Measurements from ENCODE around the gene SLIT3.
"Not testable (repeated sequence)": the region's sequence is repeated elsewhere in the genome, so short reads cannot be mapped to it uniquely, and the experiment has no call there.

The SLIT3 gene

GRCh38 chr5:169211761-169212160 is 89.2 kb downstream of the SLIT3 start:
- not testable (repeated sequence) for H3K4me3 Mint-ChIP-seq

GRCh38 chr5:169204788-169205400 is 96.0 kb downstream of the SLIT3 start:
- DNase-seq (ENCODE audit: low spot score) = no peak
- H3K9me3 Mint-ChIP-seq = no peaks in the 10 kb centered on the region
- H3K36me3 Mint-ChIP-seq (ENCODE audit: low read depth) = no peaks in the 10 kb centered on the region
- H3K27me3 Mint-ChIP-seq (ENCODE audit: low read depth) = no peaks in the 10 kb centered on the region
- H3K4me3 Mint-ChIP-seq = no peak overlapping the region
- H3K27ac Mint-ChIP-seq = no peak overlapping the region
- H3K4me1 Mint-ChIP-seq (ENCODE audit: low read depth) = no peaks in the 10 kb centered on the region

More at GRCh38 chr5:169211761-169212160, 89.2 kb downstream of the SLIT3 start:
- H3K27ac Mint-ChIP-seq; H3K27me3 Mint-ChIP-seq (ENCODE audit: low read depth); H3K4me1 Mint-ChIP-seq (ENCODE audit: low read depth); H3K9me3 Mint-ChIP-seq; H3K36me3 Mint-ChIP-seq (ENCODE audit: low read depth); DNase-seq (ENCODE audit: low spot score): not testable (repeated sequence)

GRCh38 chr5:169202969-169203368 is 98.0 kb downstream of the SLIT3 start:
- Mint-ChIP-seq H3K36me3 (ENCODE audit: low read depth) (no peaks in the 10 kb centered on the region), H3K27ac (no peak overlapping the region), H3K9me3 (no peaks in the 10 kb centered on the region)

GRCh38 chr5:169201597-169201996 is 99.3 kb downstream of the SLIT3 start:
- DNase-seq (ENCODE audit: low spot score) = no peak
- H3K4me1 Mint-ChIP-seq (ENCODE audit: low read depth) = no peaks in the 10 kb centered on the region

More at GRCh38 chr5:169202969-169203368, 98.0 kb downstream of the SLIT3 start:
- no peak overlapping the region for H3K4me3 Mint-ChIP-seq
- no peaks in the 10 kb centered on the region for H3K27me3 Mint-ChIP-seq (ENCODE audit: low read depth)
- no peak for DNase-seq (ENCODE audit: low spot score)
- H3K4me1 Mint-ChIP-seq (ENCODE audit: low read depth) = no peaks in the 10 kb centered on the region

GRCh38 chr5:169200125-169200778 is 100.7 kb downstream of the SLIT3 start:
- H3K27me3 Mint-ChIP-seq (ENCODE audit: low read depth) = no peaks in the 10 kb centered on the region
- DNase-seq (ENCODE audit: low spot score) = no peak
- H3K4me3 Mint-ChIP-seq = no peak overlapping the region
- H3K9me3 Mint-ChIP-seq = no peaks in the 10 kb centered on the region
- H3K27ac Mint-ChIP-seq = no peak overlapping the region
- H3K4me1 Mint-ChIP-seq (ENCODE audit: low read depth) = no peaks in the 10 kb centered on the region
- H3K36me3 Mint-ChIP-seq (ENCODE audit: low read depth) = no peaks in the 10 kb centered on the region

More at GRCh38 chr5:169201597-169201996, 99.3 kb downstream of the SLIT3 start:
- Mint-ChIP-seq H3K9me3 (no peaks in the 10 kb centered on the region), H3K27ac (no peak overlapping the region), H3K36me3 (ENCODE audit: low read depth) (no peaks in the 10 kb centered on the region), H3K4me3 (no peak overlapping the region), H3K27me3 (ENCODE audit: low read depth) (no peaks in the 10 kb centered on the region)

- Mint-ChIP-seq H3K36me3 (ENCODE audit: low read depth) (no peaks in the 10 kb centered on the region), H3K4me1 (ENCODE audit: low read depth) (no peaks in the 10 kb centered on the region), H3K9me3 (no peaks in the 10 kb centered on the region), H3K27me3 (ENCODE audit: low read depth) (no peaks in the 10 kb centered on the region), H3K4me3 (no peak overlapping the region), H3K27ac (no peak overlapping the region)
- no peak for DNase-seq (ENCODE audit: low spot score)
Observed at GRCh38 chr5:169197343-169197742, 103.6 kb downstream of the SLIT3 start.

GRCh38 chr5:169196059-169196458 is 104.9 kb downstream of the SLIT3 start:
- Mint-ChIP-seq H3K27me3 (ENCODE audit: low read depth) (no peaks in the 10 kb centered on the region), H3K27ac (no peak overlapping the region), H3K9me3 (no peaks in the 10 kb centered on the region), H3K4me1 (ENCODE audit: low read depth) (no peaks in the 10 kb centered on the region), H3K4me3 (no peak overlapping the region), H3K36me3 (ENCODE audit: low read depth) (no peaks in the 10 kb centered on the region)
- no peak for DNase-seq (ENCODE audit: low spot score)

- Mint-ChIP-seq H3K27me3 (ENCODE audit: low read depth) (no peaks in the 10 kb centered on the region), H3K36me3 (ENCODE audit: low read depth) (no peaks in the 10 kb centered on the region), H3K4me1 (ENCODE audit: low read depth) (no peaks in the 10 kb centered on the region), H3K4me3 (no peak overlapping the region), H3K9me3 (no peaks in the 10 kb centered on the region), H3K27ac (no peak overlapping the region)
- no peak for DNase-seq (ENCODE audit: low spot score)
Observed at GRCh38 chr5:169195601-169196000, 105.3 kb downstream of the SLIT3 start.

- no peaks in the 10 kb centered on the region for H3K4me1 Mint-ChIP-seq (ENCODE audit: low read depth)
- no peaks in the 10 kb centered on the region for H3K27me3 Mint-ChIP-seq (ENCODE audit: low read depth)
- no peak overlapping the region for H3K27ac Mint-ChIP-seq
- H3K36me3 Mint-ChIP-seq (ENCODE audit: low read depth) = no peaks in the 10 kb centered on the region
- DNase-seq (ENCODE audit: low spot score) = no peak
- no peak overlapping the region for H3K4me3 Mint-ChIP-seq
- H3K9me3 Mint-ChIP-seq = no peaks in the 10 kb centered on the region
Observed at GRCh38 chr5:169192536-169192935, 108.4 kb downstream of the SLIT3 start.

- Mint-ChIP-seq H3K36me3 (ENCODE audit: low read depth) (no peaks in the 10 kb centered on the region), H3K9me3 (no peaks in the 10 kb centered on the region), H3K27me3 (ENCODE audit: low read depth) (no peaks in the 10 kb centered on the region), H3K4me3 (no peak overlapping the region), H3K27ac (no peak overlapping the region), H3K4me1 (ENCODE audit: low read depth) (no peaks in the 10 kb centered on the region)
- no peak for DNase-seq (ENCODE audit: low spot score)
Observed at GRCh38 chr5:169190849-169191248, 110.1 kb downstream of the SLIT3 start.

- Mint-ChIP-seq H3K9me3 (no peaks in the 10 kb centered on the region), H3K4me1 (ENCODE audit: low read depth) (no peaks in the 10 kb centered on the region), H3K36me3 (ENCODE audit: low read depth) (no peaks in the 10 kb centered on the region), H3K27ac (no peak overlapping the region), H3K4me3 (no peak overlapping the region), H3K27me3 (ENCODE audit: low read depth) (peaks cover 2% of the 10 kb centered on the region)
- DNase-seq (ENCODE audit: low spot score) = no peak
Observed at GRCh38 chr5:169185626-169186025, 115.3 kb downstream of the SLIT3 start.

GRCh38 chr5:169183576-169183975 is 117.4 kb downstream of the SLIT3 start:
- Mint-ChIP-seq H3K9me3 (no peaks in the 10 kb centered on the region), H3K4me1 (ENCODE audit: low read depth) (no peaks in the 10 kb centered on the region), H3K36me3 (ENCODE audit: low read depth) (no peaks in the 10 kb centered on the region), H3K27me3 (ENCODE audit: low read depth) (peaks cover 2% of the 10 kb centered on the region), H3K4me3 (no peak overlapping the region), H3K27ac (no peak overlapping the region)
- DNase-seq (ENCODE audit: low spot score) = no peak

GRCh38 chr5:169182797-169183196 is 118.1 kb downstream of the SLIT3 start:
- Mint-ChIP-seq H3K36me3 (ENCODE audit: low read depth) (no peaks in the 10 kb centered on the region), H3K27me3 (ENCODE audit: low read depth) (peaks cover 2% of the 10 kb centered on the region), H3K4me1 (ENCODE audit: low read depth) (no peaks in the 10 kb centered on the region), H3K4me3 (no peak overlapping the region), H3K9me3 (no peaks in the 10 kb centered on the region), H3K27ac (no peak overlapping the region)
- no peak for DNase-seq (ENCODE audit: low spot score)

GRCh38 chr5:169181814-169182213 is 119.1 kb downstream of the SLIT3 start:
- Mint-ChIP-seq H3K4me3 (no peak overlapping the region), H3K4me1 (ENCODE audit: low read depth) (no peaks in the 10 kb centered on the region), H3K27ac (no peak overlapping the region), H3K27me3 (ENCODE audit: low read depth) (peaks cover 2% of the 10 kb centered on the region), H3K9me3 (no peaks in the 10 kb centered on the region), H3K36me3 (ENCODE audit: low read depth) (no peaks in the 10 kb centered on the region)
- DNase-seq (ENCODE audit: low spot score) = no peak

GRCh38 chr5:169178754-169179153 is 122.2 kb downstream of the SLIT3 start:
- H3K27me3 Mint-ChIP-seq (ENCODE audit: low read depth) = no peaks in the 10 kb centered on the region
- no peak overlapping the region for H3K27ac Mint-ChIP-seq
- H3K36me3 Mint-ChIP-seq (ENCODE audit: low read depth) = no peaks in the 10 kb centered on the region
- H3K4me3 Mint-ChIP-seq = no peak overlapping the region
- DNase-seq (ENCODE audit: low spot score) = no peak
- no peaks in the 10 kb centered on the region for H3K4me1 Mint-ChIP-seq (ENCODE audit: low read depth)
- no peaks in the 10 kb centered on the region for H3K9me3 Mint-ChIP-seq

Data from T-helper 2 cell treated with Interferon-gamma antibody and Interleukin-4, amounts not matched to agents 5 μg/mL and 100 μg/mL, for 36 hours (primary cell).